HepG2 (cell line): ENCODE data around the gene NELFCD. TPM values are rescaled to one million over a fixed set of nuclear protein-coding genes. Genes with fewer than 3 reads are reported as not detected.
A peak's percentile ranks its signal among the peaks of the same experiment; 100 is the strongest.

ENCODE experiments used
- CERS6 ChIP-seq: sonication (generic); formaldehyde crosslinking; IDR thresholded peaks from 2 replicates; pipeline ENCODE4 v1.5.0; 2020; ENCODE audit warnings: missing genetic modification reagents
- DPF2 ChIP-seq: sonication (generic); formaldehyde crosslinking; IDR thresholded peaks from 2 replicates; pipeline ENCODE4 v1.4.0; 2020; ENCODE audit warnings: mild to moderate bottlenecking, low read depth, missing genetic modification reagents, borderline replicate concordance
- GZF1 ChIP-seq: sonication (generic); formaldehyde crosslinking; IDR thresholded peaks from 2 replicates; pipeline ENCODE4 v1.5.1; 2020; ENCODE audit warnings: mild to moderate bottlenecking, missing genetic modification reagents
- ISL2 ChIP-seq: sonication (generic); formaldehyde crosslinking; IDR thresholded peaks from 2 replicates; pipeline ENCODE4 v1.5.0; 2020; ENCODE audit warnings: missing genetic modification reagents
- KDM5A ChIP-seq: fragments of 200-600 bp; sonication (generic); IDR thresholded peaks from 2 replicates; pipeline ENCODE4 v1.7.0; 2018; ENCODE audit warnings: antibody characterized with exemption, mild to moderate bottlenecking, low read length, borderline replicate concordance
- MAFK ChIP-seq, 2 experiments: IDR thresholded peaks in 1 of 2; conservative IDR thresholded peaks in 1 of 2; 2 replicates each; pipeline ENCODE4 v1.6.1; 2011; ENCODE audit warnings: improper control_type of control experiment in 2 of 2, low read length in 2 of 2
- MYC ChIP-seq: sonication (generic); formaldehyde crosslinking; IDR thresholded peaks from 2 replicates; pipeline ENCODE4 v1.9.0; 2021; ENCODE audit warnings: missing genetic modification reagents, borderline replicate concordance
- NFE2 ChIP-seq: sonication (generic); formaldehyde crosslinking; IDR thresholded peaks from 2 replicates; pipeline ENCODE4 v1.4.0; 2020; ENCODE audit warnings: missing genetic modification reagents
- POLR2A ChIP-seq, 2 experiments: IDR thresholded peaks; 2 replicates each; pipeline ENCODE4 v1.6.1; 2011; ENCODE audit warnings: low read depth in 2 of 2, low read length in 2 of 2, mild to moderate bottlenecking in 1 of 2, moderate library complexity in 1 of 2; ENCODE audit not compliant: insufficient read depth in 1 of 2
- RFXAP ChIP-seq: sonication (generic); formaldehyde crosslinking; IDR thresholded peaks from 2 replicates; pipeline ENCODE4 v1.4.0; 2020; ENCODE audit warnings: missing genetic modification reagents, borderline replicate concordance
- RXRA ChIP-seq: sonication (generic); formaldehyde crosslinking; IDR thresholded peaks from 2 replicates; pipeline ENCODE4 v1.5.1; 2020; ENCODE audit warnings: missing genetic modification reagents
- SP140L ChIP-seq: sonication (generic); formaldehyde crosslinking; IDR thresholded peaks from 2 replicates; pipeline ENCODE4 v1.4.0; 2020; ENCODE audit warnings: missing genetic modification reagents, borderline replicate concordance
- SRY ChIP-seq: sonication (generic); formaldehyde crosslinking; IDR thresholded peaks from 2 replicates; pipeline ENCODE4 v1.8.0; 2022; ENCODE audit warnings: mild to moderate bottlenecking, missing genetic modification reagents
- WIZ ChIP-seq: sonication (generic); formaldehyde crosslinking; IDR thresholded peaks from 2 replicates; pipeline ENCODE4 v1.5.1; 2020; ENCODE audit warnings: mild to moderate bottlenecking, missing genetic modification reagents
- ZBTB10 ChIP-seq: sonication (generic); formaldehyde crosslinking; IDR thresholded peaks from 2 replicates; pipeline ENCODE4 v1.4.0; 2020; ENCODE audit warnings: missing genetic modification reagents, borderline replicate concordance
- ZC3H4 ChIP-seq: sonication (generic); formaldehyde crosslinking; IDR thresholded peaks from 2 replicates; pipeline ENCODE4 v1.4.0; 2020; ENCODE audit warnings: missing genetic modification reagents, borderline replicate concordance
- ZFX ChIP-seq: sonication (generic); formaldehyde crosslinking; IDR thresholded peaks from 2 replicates; pipeline ENCODE4 v1.4.0; 2020; ENCODE audit warnings: mild to moderate bottlenecking, low read depth, missing genetic modification reagents, moderate library complexity
- ZNF121 ChIP-seq: sonication (generic); formaldehyde crosslinking; IDR thresholded peaks from 2 replicates; pipeline ENCODE4 v1.5.0; 2020; ENCODE audit warnings: mild to moderate bottlenecking, missing genetic modification reagents
- ZNF264 ChIP-seq: sonication (generic); formaldehyde crosslinking; IDR thresholded peaks from 2 replicates; pipeline ENCODE4 v1.4.0; 2020; ENCODE audit warnings: missing genetic modification reagents
- ZNF337 ChIP-seq: sonication (generic); formaldehyde crosslinking; IDR thresholded peaks from 2 replicates; pipeline ENCODE4 v1.5.1; 2020; ENCODE audit warnings: missing genetic modification reagents, low read depth, mild to moderate bottlenecking, borderline replicate concordance
- ZNF33A ChIP-seq: sonication (generic); formaldehyde crosslinking; IDR thresholded peaks from 2 replicates; pipeline ENCODE4 v1.5.1; 2020; ENCODE audit warnings: missing genetic modification reagents, mild to moderate bottlenecking, moderate library complexity, borderline replicate concordance
- ZNF350 ChIP-seq: sonication (generic); formaldehyde crosslinking; IDR thresholded peaks from 2 replicates; pipeline ENCODE4 v1.4.0; 2020; ENCODE audit warnings: mild to moderate bottlenecking, low read depth, missing genetic modification reagents, borderline replicate concordance
- ZNF362 ChIP-seq: sonication (generic); formaldehyde crosslinking; IDR thresholded peaks from 2 replicates; pipeline ENCODE4 v1.4.0; 2020; ENCODE audit warnings: missing genetic modification reagents, mild to moderate bottlenecking, borderline replicate concordance
- ZNF432 ChIP-seq: sonication (generic); formaldehyde crosslinking; IDR thresholded peaks from 2 replicates; pipeline ENCODE4 v1.5.0; 2020; ENCODE audit warnings: missing genetic modification reagents, mild to moderate bottlenecking, borderline replicate concordance
- ZNF614 ChIP-seq: IDR thresholded peaks from 2 replicates; pipeline ENCODE4 v1.6.1; 2018; ENCODE audit warnings: missing biosample characterization, missing genetic modification reagents, inconsistent platforms, borderline replicate concordance
- ZNF776 ChIP-seq: sonication (generic); formaldehyde crosslinking; IDR thresholded peaks from 2 replicates; pipeline ENCODE4 v1.4.0; 2020; ENCODE audit warnings: mild to moderate bottlenecking, missing genetic modification reagents
- polyA plus RNA-seq, 8 experiments: library from polyadenylated mRNA; depleted of rRNA in 3 of 8; stranded (reverse) in 7 of 8; unstranded in 1 of 8; fragments of >200 nt; fragmentation: Illumina TruSeq in 4 of 8; extraction: Trizol in 4 of 8; gene quantifications; 2 replicates each; pipeline versions ENCODE4 v1.2.1 to v1.2.3, GENCODE V29; 2011 to 2016; ENCODE audit warnings: low read depth in 4 of 8, missing spikeins in 1 of 8, mixed read lengths in 1 of 8; ENCODE audit not compliant: insufficient read depth in 1 of 8
- total RNA-seq, 5 experiments: library from RNA; depleted of rRNA; stranded (reverse); fragments of >200 nt; fragmentation: Illumina TruSeq; extraction: Trizol; gene quantifications; 2 replicates each; pipeline ENCODE4 v1.2.3, GENCODE V29; 2016; ENCODE audit warnings: low read depth in 1 of 5

Gene NELFCD
- total and polyA plus RNA-seq, 2 of the 13 experiments (the other 11 are each of a cell fraction or from before 2014, with no cell fraction given): 159 to 203 TPM

GRCh38 chr20:59031564-59032022 lies 50.5 kb downstream of the NELFCD start (continued):
- 0 out of 2 replicates have a peak, but pooled peaks have one; percentile 25 for TF ChIP-seq DPF2 (CRISPR knock-in tag)
- TF ChIP-seq MAFK (conservative IDR thresholded peaks at IDR 0.05 in 1 of 2, IDR thresholded peaks at IDR 0.05 in 1 of 2; ENCODE audit: low read length in 2 of 2): no peak
- TF ChIP-seq ISL2 (CRISPR knock-in tag): no peak; the same call in 1 of the 2 replicates
- TF ChIP-seq ZNF337: peak; percentile 4; the same call in 1 of the 2 replicates
- no peak for TF ChIP-seq ZFX (CRISPR knock-in tag)
- TF ChIP-seq SP140L (CRISPR knock-in tag): peak; percentile 89; the same call in 1 of the 2 replicates
- no peak; the same call in 1 of the 2 replicates for TF ChIP-seq KDM5A
- no peak for TF ChIP-seq ZNF776 (CRISPR knock-in tag)
- TF ChIP-seq ZNF264: peak; percentile 14; the same call in 1 of the 2 replicates
- TF ChIP-seq WIZ (CRISPR knock-in tag): no peak
- TF ChIP-seq POLR2A (IDR thresholded peaks at IDR 0.05; ENCODE audit: insufficient read depth in 1 of 2, low read depth in 2 of 2, low read length in 2 of 2): no peak
- 0 out of 2 replicates have a peak, but pooled peaks have one; percentile 4 for TF ChIP-seq CERS6
- TF ChIP-seq ZNF33A (CRISPR knock-in tag): no peak
- no peak for TF ChIP-seq SRY (CRISPR knock-in tag)
- no peak for TF ChIP-seq ZC3H4 (CRISPR knock-in tag)
- TF ChIP-seq ZNF121: no peak
- no peak for TF ChIP-seq ZBTB10
- TF ChIP-seq ZNF350 (CRISPR knock-in tag): no peak
- TF ChIP-seq ZNF432 (CRISPR knock-in tag): peak; percentile 81; the same call in 1 of the 2 replicates
- 0 out of 2 replicates have a peak, but pooled peaks have one; percentile 26 for TF ChIP-seq ZNF362 (CRISPR knock-in tag)
- TF ChIP-seq GZF1: 0 out of 2 replicates have a peak, but pooled peaks have one; percentile 2
- no peak for TF ChIP-seq RFXAP (CRISPR knock-in tag)
- no peak for TF ChIP-seq ZNF614 (CRISPR knock-in tag)
- TF ChIP-seq RXRA (CRISPR knock-in tag): no peak
- no peak; the same call in 1 of the 2 replicates for TF ChIP-seq NFE2
- no peak for TF ChIP-seq MYC (CRISPR knock-in tag)
